Endothelial cell of umbilical vein (primary cell): Measurements from ENCODE around the gene DAP3.
"Not testable (repeated sequence)": the region's sequence is repeated elsewhere in the genome, so short reads cannot be mapped to it uniquely, and the experiment has no call there.

ENCODE experiments used
- CTCF ChIP-seq, 2 donors: IDR thresholded peaks; 1 replicate in 1 of 2; 2 replicates in 1 of 2; pipeline ENCODE4 v1.5.1; 2011; ENCODE audit warnings: low read length in 2 of 2, mild to moderate bottlenecking in 2 of 2, moderate library complexity in 2 of 2, control low read depth in 1 of 2, inconsistent platforms in 1 of 2, low read depth in 1 of 2; ENCODE audit not compliant: insufficient read depth in 1 of 2; ENCODE audit errors: extremely low read depth in 1 of 2
- EZH2 ChIP-seq: IDR thresholded peaks from 2 replicates; pipeline ENCODE4 v1.6.1; 2012; ENCODE audit warnings: borderline replicate concordance, low read depth, mild to moderate bottlenecking, moderate library complexity, low read length, inconsistent platforms; ENCODE audit not compliant: severe bottlenecking

GRCh38 chr1:155699062-155699461, 10.2 kb downstream of the DAP3 start:
- TF ChIP-seq CTCF (IDR thresholded peaks at IDR 0.05; ENCODE audit: extremely low read depth in 1 of 2, insufficient read depth in 1 of 2, low read depth in 1 of 2, low read length in 2 of 2); EZH2: not testable (repeated sequence)
